Astrocyte (in vitro differentiated cells and primary cell): ENCODE results near the gene DROSHA. TPM values are rescaled to one million over a fixed set of nuclear protein-coding genes. Genes with fewer than 3 reads are reported as not detected.
A peak's percentile ranks its signal among the peaks of the same experiment; 100 is the strongest.

ENCODE experiments used
- DNase-seq: peaks from one replicate; pipeline ENCODE4 v3.0.0-alpha.2; 2010; ENCODE audit warnings: low read depth
- FAIRE-seq: peaks from 2 replicates; lab custom pipeline; 2011; peaks lifted over from hg19 to GRCh38; lab: Jason Lieb, UNC
- H2AFZ ChIP-seq: 2 replicates; pipeline ENCODE4 v1.6.0; 2012; ENCODE audit warnings: low read depth, low read length, inconsistent platforms
- H3K27ac ChIP-seq: 2 replicates; pipeline ENCODE4 v1.5.1; 2011; ENCODE audit warnings: low read depth, low read length, inconsistent platforms
- H3K27me3 ChIP-seq: 2 replicates; pipeline ENCODE4 v1.6.0; 2011; ENCODE audit warnings: low read length, inconsistent platforms; ENCODE audit not compliant: insufficient read depth
- H3K36me3 ChIP-seq: 2 replicates; pipeline ENCODE4 v1.5.1; 2011; ENCODE audit warnings: low read length, inconsistent platforms; ENCODE audit not compliant: insufficient read depth
- H3K4me1 ChIP-seq: 2 replicates; pipeline ENCODE4 v1.5.1; 2011; ENCODE audit warnings: low read length, inconsistent platforms; ENCODE audit not compliant: insufficient read depth
- H3K4me2 ChIP-seq: 2 replicates; pipeline ENCODE4 v1.6.0; 2012; ENCODE audit warnings: low read length, inconsistent platforms
- H3K4me3 ChIP-seq: 2 replicates; pipeline ENCODE4 v1.5.1; 2011; ENCODE audit warnings: low read depth, mild to moderate bottlenecking, low read length, inconsistent platforms; ENCODE audit not compliant: insufficient read depth
- H3K79me2 ChIP-seq: 2 replicates; pipeline ENCODE4 v1.6.0; 2012; ENCODE audit warnings: mild to moderate bottlenecking, low read length, inconsistent platforms; ENCODE audit not compliant: insufficient read depth
- H3K9ac ChIP-seq: 2 replicates; pipeline ENCODE4 v1.6.0; 2012; ENCODE audit warnings: mild to moderate bottlenecking, low read length, inconsistent platforms
- H3K9me3 ChIP-seq: 2 replicates; pipeline ENCODE4 v1.5.1; 2012; ENCODE audit warnings: low read depth, mild to moderate bottlenecking, low read length, inconsistent platforms; ENCODE audit not compliant: insufficient read depth
- H4K20me1 ChIP-seq: 2 replicates; pipeline ENCODE4 v1.6.0; 2012; ENCODE audit warnings: low read length, inconsistent platforms; ENCODE audit not compliant: insufficient read depth
- H3K27ac Mint-ChIP-seq: one replicate; pipeline ENCODE4 v1.8.0; 2021; ENCODE audit warnings: mild to moderate bottlenecking, mixed read lengths; ENCODE audit not compliant: unreplicated experiment
- H3K27me3 Mint-ChIP-seq: one replicate; pipeline ENCODE4 v1.8.0; 2021; ENCODE audit warnings: low read depth, mixed read lengths; ENCODE audit not compliant: unreplicated experiment
- H3K36me3 Mint-ChIP-seq: one replicate; pipeline ENCODE4 v1.8.0; 2021; ENCODE audit warnings: low read depth, mixed read lengths; ENCODE audit not compliant: unreplicated experiment
- H3K4me1 Mint-ChIP-seq: one replicate; pipeline ENCODE4 v1.8.0; 2021; ENCODE audit warnings: low read depth, mixed read lengths; ENCODE audit not compliant: unreplicated experiment
- H3K4me3 Mint-ChIP-seq: one replicate; pipeline ENCODE4 v1.8.0; 2021; ENCODE audit warnings: mild to moderate bottlenecking, moderate library complexity, mixed read lengths; ENCODE audit not compliant: unreplicated experiment
- H3K9me3 Mint-ChIP-seq: one replicate; pipeline ENCODE4 v1.8.0; 2021; ENCODE audit warnings: mild to moderate bottlenecking, mixed read lengths; ENCODE audit not compliant: unreplicated experiment
- CTCF ChIP-seq: IDR thresholded peaks from 2 replicates; pipeline ENCODE4 v1.5.1; 2011; ENCODE audit warnings: low read depth, mild to moderate bottlenecking, inconsistent platforms, low read length, moderate library complexity; ENCODE audit not compliant: insufficient read depth
- EZH2 ChIP-seq: IDR thresholded peaks from 2 replicates; pipeline ENCODE4 v1.6.1; 2012; ENCODE audit warnings: mild to moderate bottlenecking, low read length, inconsistent platforms; ENCODE audit not compliant: insufficient read depth
- total RNA-seq: library from RNA; stranded (reverse); gene quantifications from 2 replicates; pipeline ENCODE4 v1.2.1, GENCODE V29; 2021

Gene DROSHA
- total RNA-seq, 1 donor from 2014 or later = 50.6 TPM

- Mint-ChIP-seq H3K9me3 (no peaks in the 10 kb centered on the region), H3K27me3 (no peaks in the 10 kb centered on the region), H3K36me3 (peaks cover 25% of the 10 kb centered on the region)
Measured at GRCh38 chr5:31449174-31449573, 82.7 kb downstream of the DROSHA start.

GRCh38 chr5:31445041-31445600 is 86.8 kb downstream of the DROSHA start:
- H3K27me3 Mint-ChIP-seq = no peaks in the 10 kb centered on the region
- FAIRE-seq = peak; percentile 5
- peaks cover 17% of the 10 kb centered on the region for H3K36me3 Mint-ChIP-seq
- Histone ChIP-seq H3K4me2 (no peak overlapping the region), H3K27ac (no peak overlapping the region), H3K9me3 (no peaks in the 10 kb centered on the region), H3K9ac (no peak overlapping the region), H3K79me2 (no peaks in the 10 kb centered on the region), H2AFZ (no peak overlapping the region), H3K4me1 (no peaks in the 10 kb centered on the region), H3K27me3 (no peaks in the 10 kb centered on the region), H3K4me3 (no peak overlapping the region), H3K36me3 (peaks cover 3% of the 10 kb centered on the region), H4K20me1 (no peaks in the 10 kb centered on the region)
- no peak for TF ChIP-seq CTCF
- no peak overlapping the region for H3K27ac Mint-ChIP-seq
- DNase-seq = no peak
- no peaks in the 10 kb centered on the region for H3K9me3 Mint-ChIP-seq
- no peak overlapping the region for H3K4me3 Mint-ChIP-seq
- H3K4me1 Mint-ChIP-seq = no peaks in the 10 kb centered on the region

More at GRCh38 chr5:31449174-31449573, 82.7 kb downstream of the DROSHA start:
- FAIRE-seq (peak; percentile 71), DNase-seq (peak; percentile 82)
- Histone ChIP-seq H3K36me3 (peaks cover 3% of the 10 kb centered on the region), H3K79me2 (no peaks in the 10 kb centered on the region), H3K4me3 (no peak overlapping the region), H2AFZ (no peak overlapping the region), H4K20me1 (no peaks in the 10 kb centered on the region), H3K27ac (no peak overlapping the region), H3K9ac (no peak overlapping the region), H3K4me1 (no peaks in the 10 kb centered on the region), H3K9me3 (no peaks in the 10 kb centered on the region), H3K27me3 (no peaks in the 10 kb centered on the region), H3K4me2 (no peak overlapping the region)
- no peaks in the 10 kb centered on the region for H3K4me1 Mint-ChIP-seq
- H3K27ac Mint-ChIP-seq = no peak overlapping the region
- no peak overlapping the region for H3K4me3 Mint-ChIP-seq
- TF ChIP-seq EZH2 (no peak), CTCF (no peak)

GRCh38 chr5:31443572-31443971 is 88.3 kb downstream of the DROSHA start:
- Histone ChIP-seq H2AFZ (no peak overlapping the region), H3K9ac (no peak overlapping the region), H3K27ac (no peak overlapping the region), H3K27me3 (no peaks in the 10 kb centered on the region), H3K36me3 (peaks cover 3% of the 10 kb centered on the region), H3K4me1 (no peaks in the 10 kb centered on the region), H3K79me2 (no peaks in the 10 kb centered on the region), H4K20me1 (no peaks in the 10 kb centered on the region), H3K4me2 (no peak overlapping the region), H3K4me3 (no peak overlapping the region), H3K9me3 (no peaks in the 10 kb centered on the region)
- H3K4me3 Mint-ChIP-seq = no peak overlapping the region
- no peak for FAIRE-seq
- no peaks in the 10 kb centered on the region for H3K4me1 Mint-ChIP-seq
- H3K27me3 Mint-ChIP-seq = no peaks in the 10 kb centered on the region
- no peak overlapping the region for H3K27ac Mint-ChIP-seq
- no peak for TF ChIP-seq EZH2
- TF ChIP-seq CTCF = no peak
- H3K36me3 Mint-ChIP-seq = peaks cover 15% of the 10 kb centered on the region
- DNase-seq = no peak
- no peaks in the 10 kb centered on the region for H3K9me3 Mint-ChIP-seq
